ENCODE data around the gene HNRNPUL2. TPM values are rescaled to one million over a fixed set of nuclear protein-coding genes. Genes with fewer than 3 reads are reported as not detected.
"Not testable (repeated sequence)": the region's sequence is repeated elsewhere in the genome, so short reads cannot be mapped to it uniquely, and the experiment has no call there.

The HNRNPUL2 gene
- polyA plus RNA-seq, 4 donors = 38.6 to 67.9 (median 44.1) TPM

GRCh38 chr11:62757846-62758788, 30.9 kb upstream of the HNRNPUL2 start:
- Histone ChIP-seq H3K4me3 (ENCODE audit: low read depth in 1 of 3, low read length in 3 of 3) (no peak overlapping the region), H3K36me3 (ENCODE audit: control insufficient read depth in 3 of 3, insufficient read depth in 2 of 3, low read depth in 1 of 3, low read length in 3 of 3) (peaks cover 0 to 7% (median 0%) of the 10 kb centered on the region in 3 donors), H3K27ac (ENCODE audit: low read depth in 1 of 3, low read length in 2 of 3) (no peak overlapping the region), H3K9me3 (ENCODE audit: control insufficient read depth in 2 of 2, insufficient read depth in 1 of 2, low read depth in 1 of 2, low read length in 1 of 2) (no peaks in the 10 kb centered on the region), H3K27me3 (ENCODE audit: control insufficient read depth in 3 of 3, insufficient read depth in 3 of 3, low read length in 3 of 3) (no peaks in the 10 kb centered on the region), H3K4me1 (ENCODE audit: control insufficient read depth in 3 of 3, insufficient read depth in 2 of 3, low read depth in 1 of 3, low read length in 2 of 3) (peaks cover 5 to 18% (median 5%) of the 10 kb centered on the region in 3 donors)
- DNase-seq (no peak), FAIRE-seq (no peak)
- WGBS, 3 donors = 65 to 78% (median 76%) methylated on average over 9 of the region's 9 CpGs

- 39 to 70% (median 58%) methylated on average over 10 of the region's 10 CpGs for whole genome bisulfite sequencing, 3 donors
- H3K4me1 ChIP-seq (ENCODE audit: control insufficient read depth in 3 of 3, insufficient read depth in 2 of 3, low read depth in 1 of 3, low read length in 2 of 3) = peaks cover 0 to 10% (median 7%) of the 10 kb centered on the region in 3 donors
- DNase-seq (no peak), FAIRE-seq (no peak)
- no peak overlapping the region for H3K4me3 ChIP-seq (ENCODE audit: low read depth in 1 of 3, low read length in 3 of 3)
- H3K27ac ChIP-seq (ENCODE audit: low read depth in 1 of 3, low read length in 2 of 3) = no peak overlapping the region
- H3K9me3 ChIP-seq (ENCODE audit: control insufficient read depth in 2 of 2, insufficient read depth in 1 of 2, low read depth in 1 of 2, low read length in 1 of 2) = no peaks in the 10 kb centered on the region
- H3K36me3 ChIP-seq (ENCODE audit: control insufficient read depth in 3 of 3, insufficient read depth in 2 of 3, low read depth in 1 of 3, low read length in 3 of 3) = peaks cover 0 to 19% (median 2%) of the 10 kb centered on the region in 3 donors
- no peaks in the 10 kb centered on the region for H3K27me3 ChIP-seq (ENCODE audit: control insufficient read depth in 3 of 3, insufficient read depth in 3 of 3, low read length in 3 of 3)
Measured at GRCh38 chr11:62755086-62755615, 27.9 kb upstream of the HNRNPUL2 start.

- DNase-seq (peak; percentile 99 to 100), FAIRE-seq (no peak)
- peaks cover 1 to 24% (median 2%) of the 10 kb centered on the region in 3 donors for H3K36me3 ChIP-seq (ENCODE audit: control insufficient read depth in 3 of 3, insufficient read depth in 2 of 3, low read depth in 1 of 3, low read length in 3 of 3)
- peak within 1 kb of the TSS in 2 of 3 donors; percentile 58 to 77 for H3K4me3 ChIP-seq (ENCODE audit: low read depth in 1 of 3, low read length in 3 of 3)
- 0 to 1% (median 1%) methylated on average over 47 of the region's 47 CpGs for WGBS, 3 donors
- H3K4me1 ChIP-seq (ENCODE audit: control insufficient read depth in 3 of 3, insufficient read depth in 2 of 3, low read depth in 1 of 3, low read length in 2 of 3) = peaks cover 0 to 10% (median 7%) of the 10 kb centered on the region in 3 donors
- H3K27ac ChIP-seq (ENCODE audit: low read depth in 1 of 3, low read length in 2 of 3) = peak within 1 kb of the TSS; percentile 66 to 98 (median 94)
- no peaks in the 10 kb centered on the region for H3K27me3 ChIP-seq (ENCODE audit: control insufficient read depth in 3 of 3, insufficient read depth in 3 of 3, low read length in 3 of 3)
- H3K9me3 ChIP-seq (ENCODE audit: control insufficient read depth in 2 of 2, insufficient read depth in 1 of 2, low read depth in 1 of 2, low read length in 1 of 2) = no peaks in the 10 kb centered on the region
Measured at GRCh38 chr11:62753736-62754603, 26.7 kb upstream of the HNRNPUL2 start, which contains the start of gene ZBTB3. Gene ZBTB3, minus strand, starts transcription at chr11:62754160. Its CDS starts 496 bp downstream, at chr11:62753664.

- no peak for FAIRE-seq
Measured at GRCh38 chr11:62752994-62753735, 25.9 kb upstream of the HNRNPUL2 start.

GRCh38 chr11:62752177-62752785, 25.0 kb upstream of the HNRNPUL2 start:
- no peaks in the 10 kb centered on the region for H3K27me3 ChIP-seq (ENCODE audit: control insufficient read depth in 3 of 3, insufficient read depth in 3 of 3, low read length in 3 of 3)
- DNase-seq = no peak
- peaks cover 2 to 29% (median 3%) of the 10 kb centered on the region in 3 donors for H3K36me3 ChIP-seq (ENCODE audit: control insufficient read depth in 3 of 3, insufficient read depth in 2 of 3, low read depth in 1 of 3, low read length in 3 of 3)
- WGBS, 3 donors = 93 to 96% (median 96%) methylated on average over 14 of the region's 14 CpGs
- no peaks in the 10 kb centered on the region for H3K9me3 ChIP-seq (ENCODE audit: control insufficient read depth in 2 of 2, insufficient read depth in 1 of 2, low read depth in 1 of 2, low read length in 1 of 2)
- no peak overlapping the region for H3K4me3 ChIP-seq (ENCODE audit: low read depth in 1 of 3, low read length in 3 of 3)
- FAIRE-seq = no peak
- no peak overlapping the region for H3K27ac ChIP-seq (ENCODE audit: low read depth in 1 of 3, low read length in 2 of 3)
- peaks cover 0 to 10% (median 7%) of the 10 kb centered on the region in 3 donors for H3K4me1 ChIP-seq (ENCODE audit: control insufficient read depth in 3 of 3, insufficient read depth in 2 of 3, low read depth in 1 of 3, low read length in 2 of 3)

More at GRCh38 chr11:62752994-62753735, 25.9 kb upstream of the HNRNPUL2 start:
- H3K4me1 ChIP-seq (ENCODE audit: control insufficient read depth in 3 of 3, insufficient read depth in 2 of 3, low read depth in 1 of 3, low read length in 2 of 3) = peaks cover 0 to 10% (median 7%) of the 10 kb centered on the region in 3 donors
- peak overlapping the region in 2 of 3 donors; percentile 58 to 77 for H3K4me3 ChIP-seq (ENCODE audit: low read depth in 1 of 3, low read length in 3 of 3)
- DNase-seq = no peak
- peak overlapping the region; percentile 32 to 98 (median 94) for H3K27ac ChIP-seq (ENCODE audit: low read depth in 1 of 3, low read length in 2 of 3)
- 37 to 71% (median 55%) methylated on average over 14 to 15 of the region's 15 CpGs for WGBS, 3 donors
- no peaks in the 10 kb centered on the region for H3K27me3 ChIP-seq (ENCODE audit: control insufficient read depth in 3 of 3, insufficient read depth in 3 of 3, low read length in 3 of 3)
- H3K36me3 ChIP-seq (ENCODE audit: control insufficient read depth in 3 of 3, insufficient read depth in 2 of 3, low read depth in 1 of 3, low read length in 3 of 3) = peaks cover 2 to 26% (median 3%) of the 10 kb centered on the region in 3 donors
- no peaks in the 10 kb centered on the region for H3K9me3 ChIP-seq (ENCODE audit: control insufficient read depth in 2 of 2, insufficient read depth in 1 of 2, low read depth in 1 of 2, low read length in 1 of 2)

GRCh38 chr11:62749931-62750330, 22.7 kb upstream of the HNRNPUL2 start:
- not testable (repeated sequence) for DNase-seq; H3K27me3 ChIP-seq (ENCODE audit: control insufficient read depth in 3 of 3, insufficient read depth in 3 of 3, low read length in 3 of 3); H3K27ac ChIP-seq (ENCODE audit: low read depth in 1 of 3, low read length in 2 of 3); H3K4me3 ChIP-seq (ENCODE audit: low read depth in 1 of 3, low read length in 3 of 3); H3K9me3 ChIP-seq (ENCODE audit: control insufficient read depth in 2 of 2, insufficient read depth in 1 of 2, low read depth in 1 of 2, low read length in 1 of 2); FAIRE-seq
- H3K4me1 ChIP-seq (ENCODE audit: control insufficient read depth in 3 of 3, insufficient read depth in 2 of 3, low read depth in 1 of 3, low read length in 2 of 3) = peaks cover 0 to 10% (median 7%) of the 10 kb centered on the region in 3 donors
- 94 to 98% (median 98%) methylated on average over 5 of the region's 5 CpGs for WGBS, 3 donors
- peaks cover 2 to 29% (median 3%) of the 10 kb centered on the region in 3 donors for H3K36me3 ChIP-seq (ENCODE audit: control insufficient read depth in 3 of 3, insufficient read depth in 2 of 3, low read depth in 1 of 3, low read length in 3 of 3)

GRCh38 chr11:62747475-62748160, 20.4 kb upstream of the HNRNPUL2 start:
- DNase-seq = no peak
- Histone ChIP-seq H3K4me3 (ENCODE audit: low read depth in 1 of 3, low read length in 3 of 3) (no peak overlapping the region), H3K27ac (ENCODE audit: low read depth in 1 of 3, low read length in 2 of 3) (no peak overlapping the region), H3K4me1 (ENCODE audit: control insufficient read depth in 3 of 3, insufficient read depth in 2 of 3, low read depth in 1 of 3, low read length in 2 of 3) (peaks cover 0 to under 1% (median 0%) of the 10 kb centered on the region in 3 donors), H3K27me3 (ENCODE audit: control insufficient read depth in 3 of 3, insufficient read depth in 3 of 3, low read length in 3 of 3) (no peaks in the 10 kb centered on the region), H3K9me3 (ENCODE audit: control insufficient read depth in 2 of 2, insufficient read depth in 1 of 2, low read depth in 1 of 2, low read length in 1 of 2) (no peaks in the 10 kb centered on the region), H3K36me3 (ENCODE audit: control insufficient read depth in 3 of 3, insufficient read depth in 2 of 3, low read depth in 1 of 3, low read length in 3 of 3) (peaks cover 2 to 23% (median 3%) of the 10 kb centered on the region in 3 donors)
- 76 to 84% (median 81%) methylated on average over 9 of the region's 9 CpGs for WGBS, 3 donors
- no peak for FAIRE-seq

Measured in small intestine (tissue), 7 donors.